Measurements from ENCODE around the gene C16orf96.

- TF ChIP-seq POLR2AphosphoS5 (IDR thresholded peaks at IDR 0.05; ENCODE audit: low read depth, low read length) (peak; percentile 93), CTCF (IDR thresholded peaks at IDR 0.05 in 2 of 3, conservative IDR thresholded peaks at IDR 0.05 in 1 of 3; ENCODE audit: borderline replicate concordance in 1 of 3, insufficient read depth in 1 of 3, low read depth in 2 of 3, low read length in 2 of 3) (no peak), MAX (IDR thresholded peaks at IDR 0.05) (peak; percentile 89), POLR2A (IDR thresholded peaks at IDR 0.05; ENCODE audit: borderline replicate concordance, extremely low read depth, insufficient read depth, insufficient read length) (peak; percentile 84), SRF (IDR thresholded peaks at IDR 0.05; ENCODE audit: low read depth) (peak; percentile 82; the same call in 1 of the 2 replicates), RAD21 (IDR thresholded peaks at IDR 0.05; ENCODE audit: low read depth) (no peak), TCF7L2 (IDR thresholded peaks at IDR 0.05; ENCODE audit: borderline replicate concordance, extremely low read depth, insufficient read depth, insufficient read length) (no peak), ZBTB33 (IDR thresholded peaks at IDR 0.05; ENCODE audit: extremely low read depth, insufficient replicate concordance, low read length) (peak; percentile 78), EZH2 (IDR thresholded peaks at IDR 0.05) (no peak), EZH2phosphoT487 (IDR thresholded peaks at IDR 0.05; ENCODE audit: borderline replicate concordance) (no peak), CEBPB (IDR thresholded peaks at IDR 0.05; ENCODE audit: low read depth) (no peak)
Observed at GRCh38 chr16:4614571-4615383, 58.6 kb downstream of the C16orf96 start, which contains the start of gene UBALD1.
